GM21515 (cell line): ENCODE results near the gene ZNF415.
"Not testable (repeated sequence)": the region's sequence is repeated elsewhere in the genome, so short reads cannot be mapped to it uniquely, and the experiment has no call there.

ENCODE experiments used
- ATAC-seq: cut with Tn5 transposase; IDR thresholded peaks from one replicate; pipeline ENCODE4 v1.9.1; 2021; ENCODE audit not compliant: unreplicated experiment

ZNF415 gene

DNA sequence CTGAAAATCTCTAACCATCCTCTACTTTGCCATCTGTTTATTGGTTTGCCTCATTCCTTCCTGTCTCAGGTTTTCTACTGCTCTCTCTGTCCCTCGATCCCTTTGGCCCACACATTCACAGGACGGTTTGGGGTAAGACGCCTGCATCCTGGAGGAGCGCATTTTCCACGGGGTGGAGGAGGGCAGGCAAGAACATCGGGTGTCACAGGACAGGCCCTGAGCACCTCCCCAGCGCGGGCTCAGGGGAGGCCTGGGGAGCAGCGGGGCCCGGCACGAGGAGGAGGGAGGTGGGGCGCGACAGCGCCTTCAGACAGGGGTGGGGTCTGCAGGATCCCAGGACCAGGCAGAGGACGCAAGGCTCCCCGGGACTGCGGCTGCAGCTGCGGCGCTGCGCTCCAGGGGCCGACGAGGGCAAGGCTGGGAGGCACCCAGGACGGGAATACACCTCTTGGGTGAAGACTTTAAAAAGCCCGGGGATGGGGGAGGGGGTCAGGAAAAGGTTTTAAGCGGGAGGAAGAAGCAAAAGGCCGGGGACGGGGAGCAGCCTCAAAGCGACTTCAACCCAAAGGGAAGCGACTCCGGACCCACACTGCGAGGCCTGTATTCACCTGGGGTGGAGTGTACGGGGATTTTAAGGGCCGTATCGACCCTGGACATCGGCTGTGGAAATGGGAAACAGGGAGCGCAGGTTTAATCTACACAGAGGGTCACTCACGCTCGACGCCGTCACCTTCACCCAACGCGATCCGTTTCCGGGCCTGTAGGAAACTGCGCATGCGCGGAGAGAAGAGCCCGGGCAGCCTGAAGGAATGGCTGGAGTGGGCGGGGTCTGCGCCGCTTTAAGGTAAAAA, at the start of gene ZNF415:
Gene ZNF415, minus strand, starts transcription at position 770 of the 851 bp plus-strand sequence. CDS start 10,234 bp downstream, outside the sequence.
- no peak for ATAC-seq

DNA sequence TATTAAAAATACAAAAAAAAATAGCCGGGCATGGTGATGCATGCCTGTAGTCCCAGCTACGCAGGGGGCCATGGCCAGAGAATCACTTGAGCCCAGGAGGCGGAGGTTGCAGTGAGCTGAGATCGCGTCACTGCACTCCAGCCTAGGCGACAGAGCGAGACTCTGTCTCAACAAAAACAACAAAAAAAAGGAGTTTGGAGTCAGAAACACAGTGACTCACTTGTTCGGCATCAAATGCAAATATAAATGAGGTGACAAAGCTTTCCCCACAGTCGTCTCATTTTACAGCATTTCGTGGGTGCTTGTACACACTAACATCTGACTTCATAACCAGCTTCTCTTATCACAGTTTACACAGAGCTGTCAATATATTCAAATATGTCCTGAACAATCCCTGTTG, 49.5 kb upstream of the ZNF415 start:
- ATAC-seq, result no peak

DNA sequence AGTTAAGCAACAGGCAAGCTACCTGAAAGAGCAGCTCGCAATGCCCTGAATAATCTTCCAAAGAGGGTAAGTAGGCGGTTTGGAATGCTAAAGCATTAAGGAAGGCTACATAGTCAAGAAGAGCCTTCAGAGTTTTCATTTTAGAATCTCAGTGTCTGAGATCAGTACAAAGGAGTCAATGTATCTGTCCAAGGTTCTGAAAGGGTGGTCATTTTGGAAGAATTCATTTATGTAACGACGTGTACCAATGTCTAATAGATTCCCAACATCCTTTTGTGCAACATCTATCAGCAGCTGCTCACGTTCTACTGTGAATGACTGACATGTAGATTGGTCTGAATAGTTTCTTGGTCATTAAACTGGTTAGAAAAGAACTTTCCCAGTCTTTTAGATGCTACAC, 45.3 kb upstream of the ZNF415 start:
- ATAC-seq, result no peak

DNA sequence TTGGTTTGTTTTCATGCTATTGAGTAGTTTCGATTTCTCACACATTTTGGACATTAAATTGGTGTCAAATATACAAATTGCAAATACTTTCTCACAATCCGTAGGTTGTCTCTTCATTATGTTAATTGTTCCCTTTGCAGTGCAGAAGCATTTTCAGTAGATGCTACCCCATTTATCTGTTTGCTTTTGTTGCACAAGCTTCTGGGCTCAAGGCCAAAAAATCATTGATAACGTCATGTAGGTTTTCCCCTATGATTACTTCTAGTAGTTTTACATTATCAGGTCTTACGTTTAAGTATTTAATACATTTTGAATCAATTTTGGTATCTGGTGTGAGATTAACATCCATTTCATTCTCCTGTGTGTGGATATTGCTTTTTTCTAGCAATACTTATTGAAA, 40.2 kb upstream of the ZNF415 start:
- ATAC-seq, result no peak

DNA sequence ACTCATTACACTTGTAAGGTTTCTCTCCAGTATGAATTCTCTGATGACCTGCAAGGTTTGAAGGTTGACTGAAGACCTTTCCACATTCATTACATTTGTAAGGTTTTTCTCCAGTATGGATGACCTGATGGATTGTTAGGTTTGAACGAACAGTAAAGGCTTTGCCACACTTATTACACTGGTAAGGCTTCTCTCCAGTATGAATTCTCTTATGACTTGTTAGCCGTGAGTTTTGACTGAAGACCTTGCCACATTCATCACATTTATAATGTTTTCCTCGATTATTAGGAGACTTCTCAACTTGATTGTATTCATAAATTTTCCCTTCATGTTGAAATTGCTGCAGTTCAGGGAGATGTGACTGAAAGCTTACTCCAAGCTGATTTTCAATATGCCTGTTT, 33.0 kb upstream of the ZNF415 start:
- no peak for ATAC-seq

DNA sequence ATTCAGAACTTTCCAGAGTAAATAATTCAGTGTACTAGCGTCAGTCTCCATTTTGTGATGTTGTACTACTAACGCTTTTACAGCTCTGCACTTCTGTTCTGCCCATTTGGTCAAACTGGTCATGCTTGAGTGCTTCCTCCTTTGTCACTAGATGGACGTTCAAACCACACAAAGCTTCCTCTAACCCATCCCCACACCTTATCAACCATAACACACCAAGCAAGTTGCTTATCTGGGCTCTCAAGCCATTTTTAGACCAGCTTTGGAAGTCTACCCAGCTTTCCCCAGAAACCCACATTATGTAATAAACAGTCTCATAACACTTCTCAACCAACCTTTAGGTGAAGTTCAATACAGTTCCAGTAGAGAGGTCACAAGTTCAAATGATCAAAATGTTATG, 28.4 kb upstream of the ZNF415 start:
- ATAC-seq, result no peak

DNA sequence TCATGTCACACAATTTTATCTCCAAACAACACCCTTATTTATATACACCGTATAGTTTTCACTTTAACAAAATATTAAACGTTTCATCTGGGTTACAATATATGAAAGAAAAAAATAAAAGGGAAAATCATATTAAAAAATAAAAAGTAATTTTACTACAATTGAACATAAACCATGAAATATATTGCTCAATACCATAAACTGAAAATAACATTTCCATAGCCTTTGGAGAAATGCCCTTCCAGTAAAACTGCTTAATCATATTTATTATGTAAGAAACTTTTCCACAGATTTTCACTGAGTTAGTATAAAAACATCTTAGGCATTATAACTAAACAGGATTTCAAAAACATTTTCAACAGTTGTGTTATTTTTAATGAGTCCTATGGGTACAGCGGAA, 27.6 kb upstream of the ZNF415 start:
- no peak for ATAC-seq

DNA sequence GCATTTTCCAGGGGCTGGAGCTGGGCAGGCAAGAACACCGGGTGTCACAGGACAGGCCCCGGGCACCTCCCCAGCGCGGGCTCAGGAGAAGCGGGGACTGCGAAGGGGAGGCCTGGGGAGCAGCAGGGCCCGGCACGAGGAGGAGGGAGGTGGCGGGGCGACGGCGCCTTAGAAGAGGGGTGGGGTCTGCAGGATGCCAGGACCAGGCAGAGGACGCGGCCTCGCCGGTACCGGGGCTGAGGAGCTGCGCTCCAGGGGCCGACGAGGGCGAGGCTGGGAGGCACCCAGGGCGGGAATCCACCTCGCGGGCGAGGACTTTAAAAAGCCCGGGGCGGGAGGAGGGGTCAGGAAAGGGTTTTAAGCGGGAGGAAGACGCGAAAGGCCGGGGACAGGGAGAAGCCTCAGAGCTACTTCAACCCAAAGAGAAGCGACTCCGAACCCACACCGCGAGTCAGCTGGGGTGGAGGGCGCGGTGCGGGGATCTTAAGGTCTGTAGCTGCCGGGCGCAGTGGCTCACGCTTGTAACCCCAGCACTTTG, 25.5 kb upstream of the ZNF415 start:
- no peak for ATAC-seq

DNA sequence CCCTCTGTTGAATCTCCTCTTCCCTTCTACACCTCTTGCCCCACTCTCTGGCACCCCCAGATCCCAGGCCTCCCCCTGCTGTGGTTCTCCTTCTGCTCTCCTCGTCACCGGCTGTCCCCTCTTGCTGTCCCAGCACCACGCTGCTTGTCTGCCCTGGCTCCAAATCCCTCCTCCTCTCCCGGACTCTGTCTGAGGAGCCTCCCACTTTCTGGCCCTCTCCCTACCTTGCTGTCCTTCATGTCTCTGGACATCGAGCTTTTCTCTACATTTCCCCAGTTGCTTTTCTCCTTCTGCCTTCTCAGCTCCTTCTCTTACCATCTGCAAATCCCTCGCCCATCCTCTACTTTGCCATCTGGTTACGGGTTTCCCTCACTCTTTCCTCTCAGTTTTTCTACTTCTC, 24.9 kb upstream of the ZNF415 start:
- ATAC-seq, result no peak

DNA sequence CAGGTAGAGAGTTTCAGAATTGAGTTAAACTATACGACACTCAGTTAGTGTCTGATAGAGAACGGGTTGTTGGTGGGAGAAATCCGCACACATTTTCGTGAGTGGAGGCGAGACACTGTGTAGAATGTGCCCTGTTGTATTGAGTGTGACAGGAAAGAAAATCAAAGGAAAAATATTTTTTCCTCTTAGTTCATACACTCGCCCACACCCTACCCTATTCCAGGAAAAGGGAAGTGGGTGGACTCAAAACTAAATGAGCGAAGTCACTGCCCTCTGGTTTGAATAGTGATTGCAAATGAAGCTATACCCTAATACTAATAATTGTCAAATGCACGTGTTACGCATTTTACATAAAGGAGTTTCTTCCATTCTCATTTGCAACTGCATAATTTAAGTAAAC, 24.1 kb upstream of the ZNF415 start:
- no peak for ATAC-seq

DNA sequence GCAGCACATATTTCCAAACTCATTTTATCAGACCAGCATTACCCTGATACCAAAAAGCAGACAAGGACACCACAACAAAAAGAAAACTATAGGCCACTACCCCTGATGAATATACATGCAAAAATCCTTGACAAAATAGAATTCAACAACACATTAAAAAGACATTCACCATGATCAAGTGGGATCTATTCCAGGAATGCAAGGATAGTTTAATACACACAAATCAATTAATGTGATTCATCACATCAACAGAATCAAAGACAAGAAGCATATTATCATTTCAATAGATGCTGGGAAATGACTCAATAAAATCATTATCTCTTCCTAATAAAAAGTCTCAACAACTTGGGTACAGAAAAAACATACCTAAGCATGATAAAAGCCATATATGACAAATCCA, 14.9 kb upstream of the ZNF415 start:
- no peak for ATAC-seq

DNA sequence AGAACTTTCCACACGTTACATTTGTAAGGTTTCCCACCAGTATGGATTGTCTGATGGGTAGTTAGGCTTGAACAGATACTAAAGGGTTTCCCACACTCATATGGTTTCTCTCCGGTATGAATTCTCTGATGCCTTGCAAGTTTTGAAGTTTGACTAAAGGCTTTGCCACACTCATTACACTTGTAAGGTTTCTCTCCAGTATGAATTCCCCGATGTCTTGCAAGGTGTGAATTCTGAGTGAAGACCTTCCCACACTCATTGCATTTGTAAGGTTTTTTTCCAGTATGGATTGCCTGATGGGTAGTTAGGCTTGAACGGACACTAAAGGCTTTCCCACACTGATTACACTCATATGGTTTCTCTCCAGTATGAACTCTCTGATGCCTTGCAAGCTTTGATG, 7.6 kb upstream of the ZNF415 start:
- ATAC-seq, result no peak

DNA sequence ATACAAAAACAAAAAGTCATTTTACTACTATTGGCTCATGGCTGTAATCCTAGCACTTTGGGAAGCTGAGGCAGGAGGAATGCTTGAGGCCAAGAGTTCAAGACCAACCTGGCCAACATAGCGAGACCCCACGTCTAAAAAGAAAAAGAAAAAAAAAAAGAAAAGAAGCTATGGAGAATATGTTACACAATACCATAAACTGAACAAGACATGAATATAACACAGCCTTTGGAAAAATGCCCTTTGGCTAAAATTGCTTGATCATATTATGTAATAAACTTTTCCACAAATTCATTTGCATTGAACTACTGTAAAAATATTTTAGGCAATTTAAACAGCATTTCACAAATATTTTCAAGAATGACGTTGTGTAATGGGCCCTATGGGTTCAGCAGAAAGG, 3.7 kb upstream of the ZNF415 start:
- no peak for ATAC-seq

DNA sequence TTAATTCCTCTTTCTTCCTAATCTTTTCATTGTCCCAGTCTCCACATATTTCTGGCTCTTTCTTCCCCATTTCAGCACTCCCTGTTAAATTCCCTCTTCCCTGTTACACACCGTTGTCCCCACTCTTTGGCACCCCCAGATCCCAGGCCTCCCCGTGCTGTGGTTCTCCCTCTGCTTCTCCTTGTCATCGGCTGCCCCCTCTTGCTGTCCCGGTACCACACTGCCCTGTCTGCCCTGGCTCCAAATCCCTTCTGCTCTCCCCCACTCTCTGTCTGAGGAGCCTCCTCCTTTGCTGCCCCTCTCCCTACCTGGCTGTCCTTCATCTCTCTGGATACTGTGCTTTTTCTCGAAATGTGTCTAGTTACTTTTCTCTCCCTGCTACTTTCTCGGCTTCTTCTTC, 983 bp downstream of the ZNF415 start:
- no peak for ATAC-seq

DNA sequence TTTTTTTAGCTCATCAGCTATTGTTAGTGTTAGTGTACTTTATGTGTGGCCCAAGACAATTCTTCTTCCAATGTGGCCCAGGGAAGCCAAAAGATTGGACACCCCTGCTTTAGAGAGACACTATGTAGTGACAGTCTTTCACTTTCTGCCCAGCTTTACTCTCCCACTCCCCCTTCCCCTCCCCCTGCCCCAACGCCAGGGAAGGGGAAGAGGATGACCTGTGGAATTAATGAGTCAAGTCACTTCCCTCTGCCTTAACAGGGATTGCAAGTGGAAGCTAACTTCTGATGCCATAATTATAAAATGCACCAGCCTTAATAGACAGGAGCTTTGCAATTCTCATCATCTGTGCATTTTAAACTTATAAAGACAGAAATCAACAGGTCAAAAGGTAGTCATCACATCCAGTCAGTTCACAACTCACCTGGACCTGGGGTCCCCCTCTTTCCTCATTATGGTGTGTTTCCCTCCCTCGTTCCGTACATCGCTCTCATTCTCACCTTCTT, 1.6 kb downstream of the ZNF415 start:
- no peak for ATAC-seq

DNA sequence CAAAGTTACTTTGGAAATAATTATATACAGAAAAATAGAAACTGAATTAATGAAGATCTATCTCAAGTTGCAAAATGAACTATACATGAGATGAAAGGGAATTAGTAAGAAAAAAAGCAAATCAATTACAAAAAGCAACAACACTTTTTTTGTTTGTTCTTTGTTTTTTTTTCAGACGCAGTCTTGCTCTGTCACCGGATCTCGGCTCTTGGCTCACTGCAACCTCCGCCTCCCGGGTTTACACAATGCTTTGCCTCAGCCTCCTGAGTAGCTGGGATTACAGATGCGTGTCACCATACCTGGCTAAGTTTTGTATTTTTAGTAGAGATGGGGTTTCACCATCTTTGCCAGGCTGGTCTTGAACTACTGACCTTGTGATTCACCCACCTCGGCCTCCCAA, 2.2 kb downstream of the ZNF415 start:
- ATAC-seq, result no peak

DNA sequence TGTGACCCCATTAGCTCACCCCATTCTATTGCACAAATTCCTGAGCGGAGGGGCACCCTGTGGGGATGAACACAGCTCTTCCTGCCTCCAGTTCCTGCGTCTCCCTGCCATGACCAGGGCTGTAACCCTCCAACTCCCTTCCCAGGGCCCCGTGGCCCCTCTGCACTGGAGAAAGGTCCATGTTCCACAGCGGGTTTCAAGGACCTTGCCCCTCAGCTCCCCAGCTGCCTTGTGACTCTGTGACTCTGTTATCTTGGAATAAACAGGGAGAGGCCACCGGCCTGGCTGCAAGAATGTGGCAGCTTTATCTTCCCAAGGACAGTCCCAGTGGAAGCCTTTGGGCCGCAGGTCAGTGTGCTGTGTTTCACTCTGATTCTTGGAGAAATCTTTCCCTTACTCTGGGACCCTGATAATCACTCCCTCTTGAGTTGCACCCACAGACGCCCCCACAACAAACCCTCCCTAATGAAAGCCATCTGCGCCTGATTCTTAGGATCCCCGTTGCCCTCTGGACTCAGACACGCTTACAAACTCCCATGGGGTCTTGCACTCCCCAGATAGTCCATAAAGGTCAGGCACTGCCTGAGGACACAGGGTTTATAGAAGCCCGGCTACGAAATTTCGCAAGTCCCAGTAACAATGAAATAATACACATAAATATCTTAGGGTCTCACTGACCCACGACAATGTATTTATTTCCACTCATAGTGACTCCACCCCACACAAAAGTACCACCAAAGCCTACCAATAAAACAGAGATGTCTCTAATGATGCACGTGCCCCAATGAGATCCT, 5.8 kb downstream of the ZNF415 start:
- not testable (repeated sequence) for ATAC-seq

DNA sequence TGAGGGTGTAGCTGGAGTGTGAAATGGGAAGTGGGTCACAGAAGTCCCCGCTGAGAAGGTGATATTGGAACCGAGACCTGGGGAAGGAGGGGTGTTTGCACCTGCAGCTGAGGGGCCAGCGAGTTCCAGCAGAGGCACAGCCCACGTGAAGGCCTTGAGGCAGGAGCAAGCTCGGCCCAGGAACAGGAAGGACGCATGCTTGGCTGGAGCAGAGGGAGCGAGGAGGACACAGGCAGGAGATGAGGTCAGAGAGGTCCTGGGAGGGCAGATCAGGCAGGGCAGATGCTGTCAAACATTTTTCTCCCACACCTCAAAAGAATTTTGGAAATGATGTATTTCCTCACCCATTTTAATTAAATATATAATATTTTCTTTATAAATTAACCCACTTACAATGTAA, 9.3 kb downstream of the ZNF415 start:
- ATAC-seq, result no peak

DNA sequence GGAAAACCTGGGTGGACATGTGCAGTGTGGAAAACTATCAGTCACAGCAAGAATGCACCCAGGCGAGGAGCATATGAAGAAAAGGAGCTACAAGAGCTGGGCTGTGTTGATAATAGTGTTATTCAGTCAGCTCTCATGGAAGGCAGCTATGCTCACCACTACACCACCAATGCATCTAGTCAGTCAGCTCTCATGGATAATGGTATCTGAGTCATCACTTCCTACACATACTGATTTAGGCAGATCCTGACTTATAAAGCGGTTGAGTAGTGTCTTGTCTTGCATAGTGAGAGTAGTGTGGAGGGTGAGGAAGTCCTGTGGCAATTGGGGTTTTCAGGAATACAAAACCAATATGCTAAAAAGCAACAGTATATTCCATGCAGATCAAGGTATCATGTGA, 20.4 kb downstream of the ZNF415 start:
- ATAC-seq, result no peak

DNA sequence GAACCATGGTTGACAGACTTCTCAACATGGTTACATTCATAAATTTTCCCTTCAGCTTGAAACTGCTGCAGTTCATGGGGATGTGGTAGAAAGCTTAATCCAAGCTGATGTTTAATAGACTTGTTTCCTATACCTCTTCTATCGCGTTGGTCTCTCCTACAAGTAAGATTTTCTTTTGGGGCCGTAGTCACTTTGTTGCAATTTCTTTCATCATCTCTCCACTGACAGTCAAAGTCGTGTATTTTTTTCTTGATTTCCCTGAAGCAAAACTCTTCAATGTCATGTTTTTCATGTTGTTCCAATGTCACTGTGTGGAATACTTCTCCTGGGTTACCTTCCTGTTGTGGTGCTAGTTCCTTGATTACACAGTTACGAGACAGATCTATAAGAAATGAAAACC, 23.2 kb downstream of the ZNF415 start:
- ATAC-seq, result no peak

DNA sequence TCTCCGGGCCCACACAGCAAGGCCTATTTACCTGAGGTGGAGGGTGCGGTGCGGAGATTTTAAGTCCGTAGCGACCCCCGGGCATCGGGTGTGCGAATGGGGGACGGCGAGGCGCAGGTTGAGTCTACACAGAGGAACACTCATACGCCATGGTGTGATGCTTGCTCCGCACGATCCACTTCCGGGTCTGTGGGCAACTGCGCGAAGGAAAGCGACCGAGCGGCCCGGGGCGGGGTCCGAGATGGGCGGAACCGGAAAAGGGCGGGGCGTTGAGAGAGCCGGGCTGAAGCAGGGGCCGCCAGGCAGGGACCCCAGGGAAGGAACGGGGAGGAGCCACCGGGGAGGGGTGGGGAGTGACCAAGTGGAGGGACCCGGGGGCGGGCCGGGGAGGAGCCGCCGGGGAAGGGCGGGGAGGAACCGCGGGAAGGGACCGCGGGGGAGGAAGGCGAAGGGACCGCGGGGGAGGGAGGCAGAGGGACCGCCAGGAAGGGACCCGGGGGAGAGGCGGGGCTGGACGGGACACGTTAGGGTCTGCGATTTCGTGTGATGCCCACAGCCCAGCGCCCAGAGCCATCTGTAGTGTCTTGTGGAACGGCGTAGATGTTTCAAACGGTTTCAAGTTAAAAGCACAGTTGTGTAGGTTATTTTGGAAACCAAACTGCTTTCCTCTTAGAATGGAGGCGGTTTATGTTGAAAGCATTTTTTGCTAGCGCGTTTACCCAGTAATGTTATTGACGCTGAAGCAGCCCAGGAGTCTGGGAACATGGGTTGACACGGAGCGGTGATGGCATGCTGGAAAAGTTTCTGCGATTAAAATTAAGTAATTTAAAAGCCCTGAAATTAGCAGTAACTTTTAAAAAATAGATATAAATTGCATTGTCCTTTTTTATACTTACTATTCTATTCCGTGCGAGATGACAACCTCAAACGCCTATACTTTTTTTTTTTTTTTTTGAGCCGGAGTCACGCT, 29.2 kb downstream of the ZNF415 start, which contains the start of gene ZNF160:
Gene ZNF160, minus strand, starts transcription at position 189 of the 970 bp plus-strand sequence. CDS start 17,146 bp downstream, outside the sequence.
- peak; percentile 94 for ATAC-seq
